Fibroblast of peridontal ligament (primary cell): ENCODE results near the gene PEX7.
"Not testable (repeated sequence)": the region's sequence is repeated elsewhere in the genome, so short reads cannot be mapped to it uniquely, and the experiment has no call there.

Source experiments
- DNase-seq: peaks from one replicate; pipeline ENCODE4 v3.0.0-alpha.2; 2010; ENCODE audit errors: extremely low read depth

The PEX7 gene

DNA sequence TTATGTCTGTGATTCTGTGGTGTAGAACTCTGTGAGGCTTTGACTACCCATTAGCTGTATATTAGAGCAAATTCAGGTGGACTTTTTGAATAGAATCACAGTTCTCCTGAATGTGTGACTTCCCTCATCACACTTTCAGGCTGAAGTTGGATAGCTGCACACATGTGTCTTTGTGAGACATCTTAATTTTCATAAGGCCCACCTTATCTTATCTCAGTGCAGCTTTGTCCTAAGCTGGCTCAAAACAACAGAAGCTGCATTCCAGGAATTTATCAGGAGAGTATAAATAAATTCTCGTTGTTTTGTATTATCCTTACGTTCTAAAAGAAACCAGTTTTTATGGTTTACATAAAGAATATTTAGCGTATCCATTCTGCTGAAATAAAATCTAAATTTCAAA lies 73.5 kb downstream of the PEX7 start:
- DNase-seq = no peak

DNA sequence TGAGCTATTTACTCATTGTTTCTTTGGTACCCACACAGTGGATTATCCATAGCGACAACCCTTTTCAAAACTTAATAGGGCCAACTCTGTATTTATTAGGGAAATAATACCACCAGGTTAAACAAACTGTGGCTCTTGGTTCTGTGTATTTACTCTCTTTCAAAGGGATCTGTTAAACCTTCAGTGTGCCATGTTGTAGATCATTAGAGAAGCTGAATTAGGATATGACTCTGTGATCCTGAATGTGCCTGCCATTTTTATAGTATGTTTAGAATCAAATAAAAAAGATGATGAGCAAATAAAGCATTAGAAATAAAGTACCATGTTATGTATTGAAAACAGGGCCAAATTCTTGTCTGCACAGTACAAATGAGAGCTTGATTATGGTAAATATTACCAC lies 74.7 kb downstream of the PEX7 start:
- DNase-seq = no peak

DNA sequence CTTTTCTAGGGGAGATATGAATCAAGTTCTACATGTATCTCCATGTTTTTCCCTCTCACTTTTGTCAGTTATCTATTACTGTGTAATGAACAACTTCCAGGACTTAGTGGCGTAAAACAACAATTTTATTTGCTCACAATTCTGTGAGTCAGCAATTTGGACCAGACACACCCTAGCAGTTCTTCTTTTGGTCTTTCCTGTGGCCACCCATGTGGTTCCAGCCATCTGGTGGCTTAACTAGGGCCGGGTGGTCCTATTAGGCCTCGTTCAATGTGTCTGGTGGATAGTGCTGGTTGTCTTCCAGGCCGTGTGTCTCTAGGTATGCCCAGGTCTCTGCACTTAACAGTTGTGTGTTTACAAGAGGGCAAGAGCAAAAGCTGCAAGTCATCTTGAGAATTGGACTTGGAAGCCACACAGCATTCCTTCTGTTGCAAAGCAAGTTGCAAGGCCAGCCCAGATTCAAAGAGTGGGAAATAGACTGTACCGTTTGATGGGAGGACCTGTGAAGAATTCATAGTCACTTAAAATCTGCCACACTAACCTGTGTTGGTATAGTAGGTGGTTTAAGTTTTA lies 78.9 kb downstream of the PEX7 start:
- DNase-seq = peak; percentile 17

DNA sequence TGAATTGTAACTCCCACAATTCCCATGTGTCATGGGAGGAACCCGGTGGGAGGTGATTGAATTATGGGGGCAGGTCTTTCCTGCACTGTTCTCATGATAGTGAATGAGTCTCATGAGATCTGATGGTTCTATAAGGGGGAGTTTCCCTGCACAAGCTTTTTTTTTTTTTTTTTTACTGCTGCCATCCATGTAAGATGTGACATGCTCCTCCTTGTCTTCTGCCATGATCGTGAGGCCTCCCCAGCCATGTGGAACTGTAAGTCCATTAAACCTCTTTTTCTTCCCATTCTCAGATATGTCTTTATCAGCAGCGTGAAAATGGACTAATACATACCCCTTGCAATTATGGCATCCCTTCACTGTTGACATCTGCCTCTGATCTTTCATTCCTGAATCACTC lies 82.1 kb downstream of the PEX7 start:
- DNase-seq = not testable (repeated sequence)

DNA sequence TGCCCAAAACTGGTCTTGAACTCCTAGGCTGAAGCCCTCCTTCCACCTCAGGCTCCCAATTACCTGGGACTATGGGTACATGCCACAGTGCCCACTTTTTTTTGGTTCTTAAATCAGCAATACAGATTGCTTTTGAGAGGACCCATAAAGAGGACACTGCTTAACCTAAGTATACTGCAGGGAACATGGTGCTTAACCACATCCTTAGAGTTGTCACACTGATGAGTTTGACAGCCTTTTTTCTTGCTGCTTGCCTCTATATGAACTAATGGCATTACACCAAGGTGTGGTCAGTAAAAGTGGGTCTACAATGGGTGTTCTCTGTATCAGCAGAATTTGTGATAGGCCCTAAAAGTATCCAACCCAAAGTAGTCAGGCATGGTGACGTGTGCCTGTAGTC lies 92.6 kb downstream of the PEX7 start:
- no peak for DNase-seq

DNA sequence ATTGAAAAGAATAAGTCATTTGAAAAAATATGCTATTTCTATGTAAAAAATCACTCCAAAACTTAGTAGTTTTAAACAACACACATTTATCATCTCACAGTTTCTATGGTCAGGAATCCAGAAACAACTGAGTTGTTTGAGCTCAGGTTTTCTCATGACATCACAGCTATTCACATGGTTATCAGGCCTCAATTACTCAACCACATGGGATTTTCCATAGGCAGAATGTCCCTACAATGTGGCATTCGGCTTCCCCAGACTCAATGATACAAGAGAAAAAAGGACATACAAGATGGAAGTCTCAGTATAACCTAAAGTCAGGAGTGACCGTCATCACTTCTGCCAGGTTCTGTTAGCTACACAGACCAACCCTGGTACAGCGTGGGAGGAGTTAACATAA lies 96.3 kb downstream of the PEX7 start:
- DNase-seq = no peak

DNA sequence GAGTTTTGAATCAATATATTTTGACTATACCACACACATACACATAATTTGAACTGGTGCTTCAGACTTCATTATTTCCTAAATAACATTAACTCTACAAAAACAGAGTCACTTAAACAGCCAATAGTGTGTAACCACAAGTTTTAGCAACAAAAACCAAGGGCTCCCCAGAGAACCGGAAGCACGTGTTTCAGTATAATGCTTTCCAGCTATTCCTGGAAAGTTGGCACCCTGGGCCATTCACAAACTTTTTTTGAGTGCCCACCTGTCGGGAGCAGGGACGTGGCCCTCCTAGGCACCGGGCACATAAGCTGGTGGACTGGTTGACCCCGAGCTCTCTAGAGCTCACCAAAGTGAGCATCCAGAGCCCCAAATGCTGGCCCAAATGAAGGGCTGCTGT lies 97.8 kb downstream of the PEX7 start:
- DNase-seq = peak; percentile 21

DNA sequence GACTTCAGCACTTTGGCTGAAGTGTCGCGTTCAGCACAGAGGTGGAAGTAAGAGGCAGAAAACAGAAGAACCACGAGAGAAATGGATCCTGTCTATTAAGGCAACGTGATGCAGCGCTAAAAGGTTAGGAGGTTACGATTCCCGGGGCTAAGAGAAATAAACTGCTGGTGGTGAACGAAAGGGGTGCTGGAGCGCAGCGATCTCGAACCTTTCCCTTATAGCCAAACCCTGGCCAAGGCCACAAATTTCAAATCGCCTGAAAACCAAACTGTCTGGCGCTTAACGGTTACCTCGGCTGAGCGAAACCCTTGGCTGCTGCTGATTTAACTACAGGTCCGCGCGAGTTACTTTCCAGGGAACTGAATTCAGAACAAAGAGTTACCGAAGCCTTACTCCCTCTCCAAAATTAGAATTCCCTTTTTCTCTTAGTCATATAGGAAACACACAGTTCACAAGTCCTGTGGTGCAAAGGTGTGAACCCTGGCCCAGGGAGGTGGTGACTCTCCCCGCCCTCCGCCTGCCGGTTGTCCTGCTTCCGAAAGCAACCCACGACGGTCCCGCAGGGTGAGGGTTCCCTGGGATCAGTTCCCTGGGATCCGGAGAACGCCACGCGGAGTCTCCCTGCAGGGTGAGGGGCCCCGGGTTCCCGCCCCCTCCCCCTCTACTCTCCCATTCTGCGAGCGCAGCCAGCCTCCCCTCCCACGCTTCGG lies 98.4 kb downstream of the PEX7 start:
- peak; percentile 15 for DNase-seq

DNA sequence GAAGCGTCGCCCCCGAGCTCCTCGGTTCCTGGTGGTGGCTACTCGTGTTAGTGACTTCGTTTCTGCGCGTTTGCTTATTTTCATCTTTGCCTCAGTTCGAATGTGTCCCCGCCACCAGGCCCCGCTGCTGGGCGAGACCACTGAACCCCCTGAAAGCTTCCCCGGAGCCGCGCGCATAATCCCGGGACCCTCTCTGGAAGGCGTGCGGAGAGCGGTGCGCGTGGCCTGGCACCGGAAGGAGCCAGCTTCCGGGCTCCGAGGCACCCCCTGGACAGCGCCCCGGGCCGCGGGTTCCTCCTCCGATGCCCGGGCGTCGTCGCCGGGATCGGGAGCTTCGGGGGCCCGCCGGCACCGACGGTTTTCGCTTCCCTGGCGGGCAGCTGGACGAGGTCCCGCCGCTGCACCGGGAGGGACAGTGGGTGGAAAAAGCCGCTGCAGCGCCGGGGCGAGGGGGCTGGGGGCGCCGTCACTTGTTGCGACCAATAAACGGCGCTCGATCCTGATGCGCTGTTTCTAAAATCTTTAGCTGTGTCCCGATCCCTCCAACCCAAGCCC lies 99.1 kb downstream of the PEX7 start:
- no peak for DNase-seq

DNA sequence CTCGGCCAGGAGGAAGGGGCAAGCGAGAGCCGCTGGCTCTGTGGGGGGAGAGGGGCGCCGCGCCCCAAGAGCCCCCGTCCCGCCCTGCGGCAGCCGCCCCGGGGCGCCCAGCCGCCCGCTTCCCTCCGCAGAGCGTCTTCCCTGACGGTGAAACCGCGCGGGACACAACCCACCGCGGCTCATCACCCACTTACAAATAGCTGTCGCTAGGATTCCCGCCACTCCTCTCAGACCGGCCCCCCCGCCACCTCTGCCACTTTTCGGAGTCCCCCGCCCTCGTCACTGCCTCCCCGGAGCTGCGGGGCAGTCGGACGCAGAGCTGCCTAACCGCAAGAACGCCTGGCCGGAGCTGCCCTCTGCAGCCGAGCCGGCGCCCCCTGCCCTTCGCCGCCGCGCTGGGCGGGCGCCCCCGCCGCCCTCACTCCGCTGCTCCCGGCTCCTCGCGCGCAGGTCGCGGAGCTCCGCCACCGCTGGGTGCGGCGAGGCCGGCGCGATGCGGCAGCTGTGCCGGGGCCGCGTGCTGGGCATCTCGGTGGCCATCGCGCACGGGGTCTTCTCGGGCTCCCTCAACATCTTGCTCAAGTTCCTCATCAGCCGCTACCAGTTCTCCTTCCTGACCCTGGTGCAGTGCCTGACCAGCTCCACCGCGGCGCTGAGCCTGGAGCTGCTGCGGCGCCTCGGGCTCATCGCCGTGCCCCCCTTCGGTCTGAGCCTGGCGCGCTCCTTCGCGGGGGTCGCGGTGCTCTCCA lies 99.7 kb downstream of the PEX7 start, which contains the start of gene SLC35D3:
Gene SLC35D3, plus strand, starts transcription at position 366 of the 749 bp plus-strand sequence. Its CDS starts 128 bp downstream, at position 494.
- no peak for DNase-seq

DNA sequence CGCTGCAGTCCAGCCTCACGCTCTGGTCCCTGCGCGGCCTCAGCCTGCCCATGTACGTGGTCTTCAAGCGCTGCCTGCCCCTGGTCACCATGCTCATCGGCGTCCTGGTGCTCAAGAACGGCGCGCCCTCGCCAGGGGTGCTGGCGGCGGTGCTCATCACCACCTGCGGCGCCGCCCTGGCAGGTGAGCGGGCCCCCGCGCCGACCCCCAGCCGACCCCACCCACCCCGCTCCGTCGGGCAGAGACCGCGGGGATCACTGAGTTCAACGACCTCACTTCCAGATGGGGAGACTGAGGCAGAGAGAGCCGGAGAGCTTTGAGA lies 100.3 kb downstream of the PEX7 start:
- no peak for DNase-seq

DNA sequence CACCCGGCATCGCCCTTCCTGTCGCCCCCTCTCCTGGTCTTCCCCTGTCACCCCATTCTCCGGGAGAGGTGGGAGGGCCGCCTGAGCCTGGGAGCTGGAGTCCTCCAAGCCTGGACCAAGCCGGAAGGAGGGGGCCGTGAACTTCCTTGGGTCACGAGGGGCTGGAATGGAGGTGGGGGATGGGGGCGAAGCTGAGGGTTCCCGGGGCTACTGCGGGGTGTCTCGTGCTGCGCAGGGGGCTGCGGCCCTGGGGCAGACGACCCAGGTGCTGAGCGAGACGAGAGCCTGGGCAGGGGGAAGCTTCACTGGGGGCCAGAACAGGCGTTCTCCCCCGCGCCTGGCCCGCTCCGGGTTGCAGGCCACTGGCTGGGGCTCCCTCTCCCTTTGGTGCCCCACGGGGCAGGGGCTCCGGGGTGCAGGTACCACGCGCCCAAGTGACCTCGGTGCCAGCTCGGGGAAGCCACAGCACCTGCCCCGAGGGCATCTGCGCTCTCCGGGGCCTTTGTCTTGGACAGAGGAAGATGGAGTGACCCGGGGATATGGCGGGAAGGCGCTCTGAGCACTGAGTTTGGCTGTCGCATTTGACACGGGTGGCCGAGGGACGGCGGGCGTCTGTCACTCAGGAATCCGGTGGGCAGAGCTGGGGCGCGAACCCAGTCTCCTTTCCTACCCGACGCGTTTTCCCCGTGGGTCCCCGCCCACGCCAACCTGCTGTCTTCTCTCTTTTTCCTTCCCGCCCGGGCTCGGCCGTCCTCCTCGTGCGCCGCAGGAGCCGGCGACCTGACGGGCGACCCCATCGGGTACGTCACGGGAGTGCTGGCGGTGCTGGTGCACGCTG lies 100.9 kb downstream of the PEX7 start:
- no peak for DNase-seq

DNA sequence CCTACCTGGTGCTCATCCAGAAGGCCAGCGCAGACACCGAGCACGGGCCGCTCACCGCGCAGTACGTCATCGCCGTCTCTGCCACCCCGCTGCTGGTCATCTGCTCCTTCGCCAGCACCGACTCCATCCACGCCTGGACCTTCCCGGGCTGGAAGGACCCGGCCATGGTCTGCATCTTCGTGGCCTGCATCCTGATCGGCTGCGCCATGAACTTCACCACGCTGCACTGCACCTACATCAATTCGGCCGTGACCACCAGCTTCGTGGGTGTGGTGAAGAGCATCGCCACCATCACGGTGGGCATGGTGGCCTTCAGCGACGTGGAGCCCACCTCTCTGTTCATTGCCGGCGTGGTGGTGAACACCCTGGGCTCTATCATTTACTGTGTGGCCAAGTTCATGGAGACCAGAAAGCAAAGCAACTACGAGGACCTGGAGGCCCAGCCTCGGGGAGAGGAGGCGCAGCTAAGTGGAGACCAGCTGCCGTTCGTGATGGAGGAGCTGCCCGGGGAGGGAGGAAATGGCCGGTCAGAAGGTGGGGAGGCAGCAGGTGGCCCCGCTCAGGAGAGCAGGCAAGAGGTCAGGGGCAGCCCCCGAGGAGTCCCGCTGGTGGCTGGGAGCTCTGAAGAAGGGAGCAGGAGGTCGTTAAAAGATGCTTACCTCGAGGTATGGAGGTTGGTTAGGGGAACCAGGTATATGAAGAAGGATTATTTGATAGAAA lies 101.7 kb downstream of the PEX7 start:
- no peak for DNase-seq

DNA sequence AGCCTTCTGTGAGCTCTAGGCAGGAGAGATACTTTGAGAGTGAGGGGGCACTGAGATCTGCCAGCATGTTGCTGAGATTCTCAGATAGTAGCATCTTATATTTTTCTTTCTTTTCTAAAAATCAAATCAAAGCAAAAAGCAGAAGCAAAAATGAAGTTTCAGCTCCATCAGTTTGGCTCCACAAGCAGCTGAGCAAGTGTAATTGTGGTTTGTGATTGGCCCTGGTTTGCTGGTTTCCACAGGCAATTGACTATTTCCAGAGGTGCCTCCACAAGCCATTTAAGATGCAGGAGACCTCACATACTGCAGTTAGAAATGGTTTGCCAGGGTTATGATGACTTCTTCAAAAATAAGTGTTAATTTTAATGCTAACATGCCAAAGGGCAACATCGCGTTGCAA lies 104.0 kb downstream of the PEX7 start:
- no peak for DNase-seq

DNA sequence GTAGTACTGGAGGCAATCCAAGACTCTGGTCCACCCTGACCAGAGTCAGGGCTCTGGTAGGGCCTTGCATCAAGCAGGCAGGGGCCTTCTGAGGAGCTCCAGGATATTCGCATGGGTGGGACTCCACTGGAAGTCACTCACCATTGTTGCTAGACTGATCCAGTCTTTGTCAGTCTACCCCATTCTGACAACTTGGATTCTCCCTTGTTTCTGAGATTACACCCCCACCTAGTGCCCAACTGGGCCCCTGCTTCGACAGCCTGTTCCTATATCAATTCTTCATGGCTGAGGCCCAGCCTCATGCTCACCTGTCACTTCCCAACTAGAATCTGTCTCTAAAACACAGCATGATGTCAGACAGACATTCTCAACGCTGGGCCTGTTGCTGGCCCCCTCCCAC lies 104.9 kb downstream of the PEX7 start:
- no peak for DNase-seq

DNA sequence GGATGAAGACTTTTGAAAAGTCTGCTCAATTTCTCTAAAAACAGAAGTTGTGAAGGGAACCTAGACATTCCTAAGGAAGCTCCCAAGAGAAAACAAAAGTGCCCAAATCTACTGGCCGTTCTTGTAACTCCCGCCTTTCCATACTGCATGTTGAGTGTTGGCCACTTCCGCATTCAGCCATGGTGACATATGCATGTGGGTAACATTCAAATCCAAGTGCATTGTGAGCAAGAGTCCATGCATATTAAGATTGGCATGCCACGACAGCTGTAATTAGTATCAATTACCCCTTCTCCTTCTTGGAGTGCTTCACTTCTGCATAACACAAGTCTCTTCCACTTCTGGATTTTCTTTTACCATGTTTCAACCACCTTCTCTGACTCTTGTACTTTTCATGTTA lies 108.1 kb downstream of the PEX7 start:
- no peak for DNase-seq

DNA sequence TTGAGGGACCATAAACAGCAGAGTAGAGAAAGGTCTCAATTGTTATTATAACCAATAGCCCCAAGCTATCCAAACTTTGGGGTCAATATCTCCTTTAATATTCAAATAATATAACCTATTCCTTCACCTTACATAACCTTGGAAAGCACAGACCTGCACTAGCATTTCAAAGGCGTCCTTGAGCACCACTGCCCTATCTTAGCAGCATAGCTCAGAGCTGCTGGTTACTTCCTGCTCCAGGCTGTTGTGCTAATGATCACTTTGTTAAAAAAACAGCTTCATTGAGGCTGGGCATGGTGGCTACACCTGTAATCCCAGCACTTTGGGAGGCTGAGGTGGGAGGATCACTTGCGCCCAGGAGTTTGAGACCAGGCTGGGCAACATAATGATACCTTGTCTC lies 110.2 kb downstream of the PEX7 start:
- DNase-seq = no peak

DNA sequence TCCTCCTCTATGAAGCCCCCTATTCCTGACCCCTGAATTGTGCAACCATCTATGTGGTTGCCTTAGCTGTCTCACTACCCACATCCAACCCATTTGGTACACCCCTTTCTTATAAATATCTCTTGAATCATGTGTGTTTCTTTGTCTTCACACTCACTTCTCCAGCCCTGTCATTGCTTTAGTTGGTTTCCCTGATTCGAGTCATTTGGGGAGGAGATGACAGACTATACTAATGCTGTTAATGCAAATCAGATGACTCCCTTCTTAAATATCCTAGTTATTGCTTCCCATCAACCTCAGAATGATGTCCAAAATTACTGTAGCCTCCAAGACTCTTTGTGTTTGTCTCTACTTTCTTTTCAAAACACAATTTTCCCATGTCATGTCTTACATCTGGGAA lies 122.7 kb downstream of the PEX7 start:
- DNase-seq = no peak

DNA sequence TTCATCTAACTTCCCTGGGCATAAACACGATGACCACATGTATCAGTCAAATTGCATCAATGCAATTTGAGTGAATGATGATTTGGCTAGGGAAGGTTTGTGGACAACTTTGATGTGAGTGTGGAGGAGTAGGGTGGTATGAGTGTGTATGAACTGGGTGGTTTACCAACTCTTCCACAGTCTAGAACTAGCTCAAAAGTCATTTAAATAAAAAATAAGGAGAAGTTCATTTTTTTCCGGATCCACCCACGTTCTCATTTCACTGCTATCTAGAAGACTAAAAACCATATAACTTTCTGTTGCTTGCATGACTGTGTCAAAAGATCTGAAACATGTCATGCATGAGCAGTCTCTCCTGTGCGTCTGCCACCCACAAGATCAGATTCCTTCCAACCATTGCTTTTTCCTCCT lies 123.3 kb downstream of the PEX7 start:
- DNase-seq = no peak

DNA sequence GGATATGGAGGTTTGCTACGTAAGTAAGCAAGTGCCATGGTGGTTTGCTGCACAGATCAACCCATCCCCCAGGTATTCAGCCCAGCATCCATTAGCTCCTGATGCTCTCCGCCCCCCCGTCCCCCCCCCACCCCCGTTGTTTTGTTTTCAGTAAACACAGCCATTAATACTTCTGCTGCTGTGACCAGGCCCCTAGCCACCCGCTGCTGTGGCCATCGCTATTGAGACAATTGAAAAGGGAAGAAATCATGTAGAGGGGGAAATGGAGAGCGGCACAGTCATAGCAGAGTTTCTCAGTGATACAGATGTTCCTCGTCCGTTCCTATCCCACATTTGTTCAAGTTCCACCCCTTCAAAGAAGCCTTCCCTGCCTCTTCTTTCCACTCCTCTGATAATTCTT lies 124.6 kb downstream of the PEX7 start:
- DNase-seq = no peak

DNA sequence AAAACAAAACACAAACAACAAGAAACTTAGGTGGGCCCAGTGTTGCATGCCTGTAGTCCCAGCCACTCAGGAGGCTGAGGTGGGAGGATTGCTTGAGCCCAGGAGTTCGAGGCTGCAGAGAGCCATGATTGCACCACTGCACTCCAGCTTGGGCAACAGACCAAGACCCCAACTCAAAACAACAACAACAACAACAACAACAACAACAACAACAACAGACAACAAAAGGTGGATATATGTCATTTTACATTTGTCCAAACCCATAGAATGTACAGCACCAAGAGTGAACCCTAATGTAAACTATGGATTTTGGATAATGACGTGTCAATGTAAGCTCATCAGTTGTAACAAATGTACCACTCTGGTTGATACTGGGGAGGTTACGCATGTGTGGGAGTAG lies 127.6 kb downstream of the PEX7 start:
- not testable (repeated sequence) for DNase-seq
